ENCODE measurements around the gene OASL. TPM values are rescaled to one million over a fixed set of nuclear protein-coding genes. Genes with fewer than 3 reads are reported as not detected.

The OASL gene
- total RNA-seq, 4 donors from 2014 or later: 0.20 to 0.44 TPM; not detected in 2

DNA sequence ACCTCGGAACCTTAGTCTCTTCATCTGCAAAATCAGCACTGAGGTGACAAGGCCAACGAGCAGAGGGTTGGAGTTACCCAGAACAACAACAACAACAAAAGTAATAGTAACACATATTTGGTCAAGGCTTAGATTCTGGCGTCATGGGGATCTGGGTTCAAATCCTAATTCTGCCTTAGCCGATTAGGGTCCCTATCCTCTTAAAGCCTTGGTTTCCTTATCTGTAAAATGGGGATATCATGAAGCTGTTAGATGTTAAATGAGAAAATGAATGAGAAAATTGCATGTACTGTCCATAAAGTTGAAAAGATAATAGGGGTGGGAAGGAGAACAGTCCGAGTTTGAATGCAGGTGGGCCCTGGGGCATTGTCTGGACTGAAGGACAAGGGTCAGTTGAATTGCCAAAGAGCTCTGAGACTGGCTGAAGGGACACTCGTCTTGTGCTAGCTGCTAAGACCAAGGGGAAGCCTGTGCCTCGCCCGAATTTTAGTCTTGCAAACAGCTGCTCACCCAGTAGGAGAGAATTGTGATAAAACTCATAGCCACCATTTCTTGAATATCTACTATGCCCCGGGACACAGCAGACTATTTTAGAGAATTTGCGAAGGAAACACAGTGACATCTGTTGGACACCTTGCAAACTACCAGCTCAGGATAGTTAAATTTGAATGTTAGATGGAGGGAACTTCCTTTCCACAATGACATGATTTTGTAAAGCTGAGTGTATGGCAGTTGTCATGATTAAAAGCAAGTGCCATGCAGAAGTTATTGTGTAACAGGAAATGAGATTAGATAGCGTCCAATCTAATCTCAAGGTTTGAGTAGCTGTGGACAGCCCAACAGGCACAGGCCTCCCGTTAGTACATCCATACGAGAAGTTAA is 67.5 kb downstream of the OASL start:
- H3K27me3 ChIP-seq: no peaks in the 10 kb centered on the region
- 39 to 47% methylated on average over 13 of the region's 13 CpGs for WGBS, 2 donors
- H3K4me1 ChIP-seq: no peaks in the 10 kb centered on the region
- H3K27ac ChIP-seq: no peak overlapping the region
- no peaks in the 10 kb centered on the region for H3K9me3 ChIP-seq
- TF ChIP-seq POLR2A (IDR thresholded peaks at IDR 0.05): no peak
- TF ChIP-seq, protein P1, sequence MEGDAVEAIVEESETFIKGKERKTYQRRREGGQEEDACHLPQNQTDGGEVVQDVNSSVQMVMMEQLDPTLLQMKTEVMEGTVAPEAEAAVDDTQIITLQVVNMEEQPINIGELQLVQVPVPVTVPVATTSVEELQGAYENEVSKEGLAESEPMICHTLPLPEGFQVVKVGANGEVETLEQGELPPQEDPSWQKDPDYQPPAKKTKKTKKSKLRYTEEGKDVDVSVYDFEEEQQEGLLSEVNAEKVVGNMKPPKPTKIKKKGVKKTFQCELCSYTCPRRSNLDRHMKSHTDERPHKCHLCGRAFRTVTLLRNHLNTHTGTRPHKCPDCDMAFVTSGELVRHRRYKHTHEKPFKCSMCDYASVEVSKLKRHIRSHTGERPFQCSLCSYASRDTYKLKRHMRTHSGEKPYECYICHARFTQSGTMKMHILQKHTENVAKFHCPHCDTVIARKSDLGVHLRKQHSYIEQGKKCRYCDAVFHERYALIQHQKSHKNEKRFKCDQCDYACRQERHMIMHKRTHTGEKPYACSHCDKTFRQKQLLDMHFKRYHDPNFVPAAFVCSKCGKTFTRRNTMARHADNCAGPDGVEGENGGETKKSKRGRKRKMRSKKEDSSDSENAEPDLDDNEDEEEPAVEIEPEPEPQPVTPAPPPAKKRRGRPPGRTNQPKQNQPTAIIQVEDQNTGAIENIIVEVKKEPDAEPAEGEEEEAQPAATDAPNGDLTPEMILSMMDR (IDR thresholded peaks at IDR 0.05): peak; percentile 65 to 75 (median 68)
- peak in 1 of 2 donors; percentile 33 for DNase-seq (ENCODE audit: low spot score in 2 of 2)
- no peak overlapping the region for H3K4me3 ChIP-seq
- H3K36me3 ChIP-seq: no peaks in the 10 kb centered on the region

DNA sequence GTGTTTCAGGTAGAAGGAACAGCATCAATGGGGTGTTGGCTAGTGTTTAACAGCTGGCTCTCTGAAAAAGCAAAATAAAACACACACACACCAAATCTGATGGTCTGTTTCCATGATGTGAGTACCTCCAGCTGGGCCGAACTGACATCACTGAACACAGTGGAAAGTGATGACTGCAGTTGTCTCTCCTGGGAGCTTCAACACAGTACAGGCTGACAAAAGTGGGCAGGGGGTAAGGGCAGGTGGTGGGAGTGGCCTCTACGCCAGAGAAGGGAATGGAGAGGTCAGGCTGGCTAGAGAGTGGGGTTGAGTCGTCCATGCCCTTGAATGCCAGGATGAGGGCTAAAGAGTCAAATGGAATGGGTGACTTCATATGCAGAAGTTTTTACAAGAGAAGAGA is 68.7 kb downstream of the OASL start:
- Histone ChIP-seq H3K36me3 (no peaks in the 10 kb centered on the region), H3K27ac (no peak overlapping the region), H3K4me1 (no peaks in the 10 kb centered on the region), H3K27me3 (no peaks in the 10 kb centered on the region), H3K4me3 (no peak overlapping the region), H3K9me3 (no peaks in the 10 kb centered on the region)
- DNase-seq (ENCODE audit: low spot score in 2 of 2): no peak
- 62 to 70% methylated on average over 3 of the region's 3 CpGs for WGBS, 2 donors
- no peak for TF ChIP-seq EP300 (IDR thresholded peaks at IDR 0.05)
- TF ChIP-seq, protein P1 (IDR thresholded peaks at IDR 0.05): no peak
- TF ChIP-seq POLR2A (IDR thresholded peaks at IDR 0.05): no peak

Small RNA genes within 50 kb of the gene (small RNA-seq; reads per million reads assigned to genes)
- gene AC079602.2: not detected

Other genes with a start within 250 kb of the OASL start
- gene SPPL3, start 134.9 kb downstream of the OASL start, total RNA-seq: 10 to 100 TPM; 25.5 to 30.4 (median 29.0) TPM
- not detected for gene HNF1A, start 60.7 kb downstream of the OASL start, total RNA-seq
- gene C12orf43, start 22.8 kb downstream of the OASL start, total RNA-seq: 10 to 100 TPM; 15.0 to 29.7 (median 20.6) TPM
- 10 to 100 TPM in 2 of 4 donors, 1 to 10 TPM in 2; 5.2 to 13.8 (median 9.5) TPM for gene P2RX7, start 93.6 kb upstream of the OASL start, total RNA-seq
- gene P2RX4, start 170.9 kb upstream of the OASL start, total RNA-seq: 10 to 100 TPM; 20.1 to 57.2 (median 33.6) TPM

All from tibial nerve (tissue), 4 donors.